GM21360 (cell line): ENCODE data around the gene CDK5R1.

Source experiments
- ATAC-seq: cut with Tn5 transposase; IDR thresholded peaks from one replicate; pipeline ENCODE4 v1.9.1; 2021; ENCODE audit warnings: mild to moderate bottlenecking, moderate library complexity; ENCODE audit not compliant: unreplicated experiment

Gene CDK5R1

GRCh38 chr17:32470405-32471167, 16.2 kb upstream of the CDK5R1 start:
- ATAC-seq: no peak

GRCh38 chr17:32471652-32472051, 15.1 kb upstream of the CDK5R1 start:
- no peak for ATAC-seq

- no peak for ATAC-seq
These were observed 11.5 kb upstream of the CDK5R1 start for GRCh38 chr17:32475258-32475657.

GRCh38 chr17:32477220-32477619, 9.6 kb upstream of the CDK5R1 start:
- no peak for ATAC-seq

DNA sequence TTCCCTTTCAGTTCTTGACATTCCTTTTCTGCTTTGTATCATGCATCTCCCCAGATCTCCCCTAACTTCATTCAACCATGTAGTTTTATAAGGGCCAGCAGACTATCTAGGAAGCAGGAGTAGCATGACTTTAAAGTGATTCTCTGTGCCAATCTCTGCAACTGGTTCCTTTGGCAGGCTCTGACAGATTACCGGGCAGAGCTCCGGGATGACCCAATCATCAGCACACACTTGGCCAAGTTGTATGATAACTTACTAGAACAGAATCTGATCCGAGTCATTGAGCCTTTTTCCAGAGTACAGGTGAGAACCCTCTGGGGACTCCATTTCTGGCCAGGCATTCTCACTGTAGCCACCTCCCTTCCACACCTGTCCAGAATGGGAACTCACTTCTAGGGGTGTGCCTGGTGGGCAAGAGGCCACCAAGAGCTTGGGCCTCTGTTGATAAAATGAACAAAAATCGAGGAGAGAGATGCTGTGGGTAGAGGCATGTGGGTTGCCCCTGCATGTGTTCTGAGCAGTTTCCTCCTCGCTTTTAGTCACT, 7.6 kb upstream of the CDK5R1 start:
- no peak for ATAC-seq

DNA sequence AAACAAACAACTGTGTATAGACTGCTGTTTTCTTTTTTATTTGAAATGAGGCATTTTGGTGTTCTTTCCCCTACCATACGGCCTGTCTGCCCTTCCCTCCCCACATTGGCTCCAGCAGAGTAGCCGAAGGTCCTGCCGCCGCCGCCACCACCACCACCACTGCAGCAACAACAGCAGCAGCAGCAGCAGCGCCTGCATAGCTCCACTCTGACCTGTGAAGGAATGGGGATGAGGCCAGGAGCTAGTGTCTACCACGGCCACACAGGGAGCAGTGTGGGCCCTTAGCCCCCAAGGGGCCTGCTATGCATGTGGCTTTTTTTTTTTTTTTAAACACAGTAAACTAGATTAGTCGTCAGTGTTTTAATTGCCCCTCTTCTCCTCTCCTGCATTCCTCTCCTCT, 5.6 kb upstream of the CDK5R1 start:
- no peak for ATAC-seq

DNA sequence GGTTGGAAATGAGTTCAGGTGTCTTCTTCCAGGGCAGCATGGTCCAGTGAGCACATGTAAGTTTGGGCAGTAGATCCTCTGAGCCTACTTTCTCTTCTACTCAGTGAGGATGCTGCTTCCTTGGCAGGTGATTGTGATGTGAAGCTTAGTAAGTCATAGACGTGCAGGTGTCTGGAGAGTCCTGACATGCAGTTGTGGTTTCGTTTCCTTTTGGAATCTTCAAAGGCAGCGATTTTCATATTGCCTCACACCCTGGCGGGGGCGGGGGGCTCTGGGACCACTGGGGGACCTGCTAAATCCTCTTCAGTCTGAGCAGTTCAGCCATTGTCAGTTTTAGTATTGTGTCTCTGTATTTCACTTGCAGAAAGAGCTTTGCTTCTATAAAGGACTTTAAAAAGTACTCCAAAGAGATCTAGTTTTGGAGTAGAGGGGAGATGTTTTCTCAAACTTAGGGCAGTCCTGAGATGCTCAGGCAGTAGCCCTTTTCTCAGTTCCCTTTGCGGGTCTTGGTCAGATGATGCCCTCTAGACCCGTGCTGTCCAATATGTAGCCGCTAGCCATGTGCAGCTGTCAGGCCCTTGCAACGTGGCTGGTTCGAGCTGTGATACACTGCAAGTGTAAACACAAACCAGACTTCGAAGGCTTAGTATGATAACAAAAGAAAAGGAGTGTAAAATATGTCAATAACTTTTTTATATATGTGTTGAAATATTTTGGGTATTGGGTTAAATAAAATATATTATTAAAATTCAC, 4.0 kb upstream of the CDK5R1 start:
- no peak for ATAC-seq

DNA sequence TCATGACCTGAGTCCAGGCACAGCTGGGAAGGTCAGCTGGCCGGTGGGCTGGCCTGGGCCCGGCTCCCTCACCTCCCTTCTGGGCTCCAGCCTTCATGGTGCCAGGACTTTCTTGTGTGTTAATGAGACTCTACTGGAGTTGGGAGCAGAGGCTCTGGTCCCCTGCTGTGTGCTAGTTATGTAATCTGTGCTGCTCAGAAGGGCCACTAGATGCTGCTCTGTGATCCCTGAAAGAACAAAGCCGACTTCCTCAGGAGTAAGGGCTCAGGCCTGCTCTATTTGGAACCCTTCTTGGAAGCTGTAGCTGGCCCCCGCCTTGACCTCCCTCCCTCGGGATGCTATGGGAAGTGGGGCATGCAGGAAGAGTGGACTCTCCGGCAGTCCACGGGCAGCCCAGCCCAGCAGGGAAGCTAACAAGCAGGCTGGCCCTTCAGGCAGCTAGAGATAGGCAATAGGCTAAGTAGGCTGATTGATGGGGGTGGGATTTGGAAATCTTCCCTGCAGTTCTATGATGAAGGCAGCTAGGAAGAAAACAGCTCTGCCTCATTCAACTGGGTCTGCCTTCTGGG, 3.3 kb upstream of the CDK5R1 start:
- ATAC-seq: no peak

DNA sequence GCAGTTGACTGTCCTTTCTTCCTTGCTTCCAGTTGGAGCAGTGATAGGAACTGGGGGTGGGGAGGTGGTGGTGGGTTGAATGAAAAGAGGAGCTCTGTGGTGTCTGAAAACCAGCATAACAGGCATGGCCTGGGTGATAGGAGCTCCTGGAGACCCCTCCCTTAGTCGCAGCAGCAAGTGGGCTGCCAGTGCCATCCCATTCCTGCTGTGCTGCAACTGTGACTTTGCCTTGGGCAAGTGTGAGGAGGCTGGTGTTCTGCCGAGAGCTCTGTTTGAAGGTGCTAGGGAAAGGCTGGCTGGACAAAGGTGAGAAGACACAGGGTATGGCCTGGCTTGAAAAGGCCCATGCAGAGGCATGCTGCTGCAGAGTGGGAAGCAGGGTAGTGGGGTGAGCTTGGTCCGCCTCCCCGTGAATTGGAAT, 2.7 kb upstream of the CDK5R1 start:
- no peak for ATAC-seq

DNA sequence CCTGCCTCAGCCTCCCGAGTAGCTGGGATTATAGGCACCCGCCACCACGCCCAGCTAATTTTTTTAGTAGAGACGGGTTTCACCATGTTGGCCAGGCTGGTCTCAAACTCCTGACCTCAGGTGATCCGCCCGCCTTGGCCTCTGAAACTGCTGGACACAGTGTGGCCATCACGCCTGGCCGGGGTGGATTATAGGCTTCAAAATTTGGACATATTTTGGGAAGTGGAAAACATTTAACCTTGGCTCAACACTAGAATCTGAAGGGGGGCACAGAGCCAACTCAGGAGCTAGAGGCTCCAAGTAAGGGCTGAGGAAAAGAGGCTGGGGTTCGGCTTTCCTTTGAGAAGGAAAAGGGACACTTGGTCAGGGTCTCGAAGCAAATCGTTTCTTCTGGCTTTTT, 2.2 kb upstream of the CDK5R1 start:
- no peak for ATAC-seq

- no peak for ATAC-seq
These were observed 1.3 kb upstream of the CDK5R1 start for GRCh38 chr17:32485261-32486110.

- ATAC-seq: peak; percentile 51
These were observed 587 bp upstream of the CDK5R1 start for GRCh38 chr17:32486111-32486700.

DNA sequence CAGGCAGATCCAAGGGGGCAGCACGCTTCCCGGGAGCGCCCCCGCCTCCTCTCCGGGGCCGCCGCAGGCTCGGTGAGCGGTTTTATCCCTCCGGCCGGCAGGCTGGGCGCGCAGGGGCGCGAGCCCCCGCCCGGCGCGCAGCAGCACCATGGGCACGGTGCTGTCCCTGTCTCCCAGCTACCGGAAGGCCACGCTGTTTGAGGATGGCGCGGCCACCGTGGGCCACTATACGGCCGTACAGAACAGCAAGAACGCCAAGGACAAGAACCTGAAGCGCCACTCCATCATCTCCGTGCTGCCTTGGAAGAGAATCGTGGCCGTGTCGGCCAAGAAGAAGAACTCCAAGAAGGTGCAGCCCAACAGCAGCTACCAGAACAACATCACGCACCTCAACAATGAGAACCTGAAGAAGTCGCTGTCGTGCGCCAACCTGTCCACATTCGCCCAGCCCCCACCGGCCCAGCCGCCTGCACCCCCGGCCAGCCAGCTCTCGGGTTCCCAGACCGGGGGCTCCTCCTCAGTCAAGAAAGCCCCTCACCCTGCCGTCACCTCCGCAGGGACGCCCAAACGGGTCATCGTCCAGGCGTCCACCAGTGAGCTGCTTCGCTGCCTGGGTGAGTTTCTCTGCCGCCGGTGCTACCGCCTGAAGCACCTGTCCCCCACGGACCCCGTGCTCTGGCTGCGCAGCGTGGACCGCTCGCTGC, 832 bp downstream of the CDK5R1 start:
- no peak for ATAC-seq

DNA sequence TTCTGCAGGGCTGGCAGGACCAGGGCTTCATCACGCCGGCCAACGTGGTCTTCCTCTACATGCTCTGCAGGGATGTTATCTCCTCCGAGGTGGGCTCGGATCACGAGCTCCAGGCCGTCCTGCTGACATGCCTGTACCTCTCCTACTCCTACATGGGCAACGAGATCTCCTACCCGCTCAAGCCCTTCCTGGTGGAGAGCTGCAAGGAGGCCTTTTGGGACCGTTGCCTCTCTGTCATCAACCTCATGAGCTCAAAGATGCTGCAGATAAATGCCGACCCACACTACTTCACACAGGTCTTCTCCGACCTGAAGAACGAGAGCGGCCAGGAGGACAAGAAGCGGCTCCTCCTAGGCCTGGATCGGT, 1.4 kb downstream of the CDK5R1 start:
- ATAC-seq: no peak

DNA sequence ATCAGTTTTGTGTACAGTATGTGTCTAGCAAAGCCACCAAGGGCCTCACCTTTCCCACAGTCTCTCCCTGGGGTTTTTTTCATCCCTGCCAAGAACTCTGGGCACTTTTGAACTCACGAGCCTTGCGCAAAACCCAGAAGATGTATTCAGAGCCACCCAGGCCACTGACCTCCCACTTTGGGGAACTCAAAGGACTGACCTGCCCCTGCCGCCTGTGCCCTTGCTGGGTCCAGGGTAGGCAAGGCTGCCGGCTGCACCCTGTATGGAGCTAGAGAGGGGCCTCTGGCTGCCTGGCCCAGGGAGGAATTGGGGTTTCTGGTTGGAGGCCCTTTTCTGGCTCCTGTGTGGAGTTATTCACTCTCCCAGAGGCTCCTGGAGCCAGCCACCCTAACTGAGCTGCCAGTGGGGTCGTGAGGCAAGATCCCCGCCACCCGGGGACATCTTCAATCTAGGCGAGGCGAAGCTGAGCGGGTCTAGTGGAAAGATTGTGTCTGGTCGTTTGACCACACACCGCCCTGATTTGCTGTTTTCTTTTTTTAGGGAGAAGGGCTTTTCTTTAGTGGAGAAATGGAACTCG, 1.9 kb downstream of the CDK5R1 start:
- ATAC-seq: no peak

- ATAC-seq: no peak
These were observed 2.7 kb downstream of the CDK5R1 start for GRCh38 chr17:32489320-32490100.

DNA sequence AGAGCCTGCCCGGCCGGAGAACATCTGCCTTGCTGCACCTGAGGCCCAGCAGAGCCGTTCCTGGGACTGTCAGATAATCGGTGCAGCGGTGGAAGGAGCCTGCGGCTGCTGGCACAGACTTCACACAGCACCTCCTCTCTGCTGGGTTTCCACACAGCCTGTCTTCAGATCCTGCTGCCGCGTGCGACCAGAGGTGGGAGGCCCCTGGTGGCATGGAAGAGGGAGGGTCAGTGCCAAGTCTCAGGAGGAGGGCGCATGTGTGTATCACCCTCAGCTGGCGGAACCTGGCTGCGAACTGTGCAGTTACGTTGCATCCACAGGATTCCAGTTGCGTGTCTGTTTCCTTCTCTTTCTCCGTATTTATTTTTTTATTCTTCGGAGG, 3.3 kb downstream of the CDK5R1 start:
- ATAC-seq: no peak

- ATAC-seq: no peak
These were observed 4.8 kb downstream of the CDK5R1 start for GRCh38 chr17:32491371-32492263.
